Lower leg skin (tissue), 4 donors: ENCODE measurements around the gene COA8. TPM values are rescaled to one million over a fixed set of nuclear protein-coding genes. Genes with fewer than 3 reads are reported as not detected.
A peak's percentile ranks its signal among the peaks of the same experiment; 100 is the strongest.

Experiments
- DNase-seq, 2 donors: peaks; one replicate each; pipeline ENCODE4 v3.0.0-alpha.2; 2019; ENCODE audit warnings: low spot score in 2 of 2
- H3K4me3 ChIP-seq: fragments of 200-600 bp; sonication (generic); 2 replicates; pipeline ENCODE4 v1.5.1; 2017; ENCODE audit warnings: mild to moderate bottlenecking, low read depth; ENCODE audit not compliant: poor library complexity, severe bottlenecking
- CTCF ChIP-seq, 3 donors: fragments of 450-650 bp; IDR thresholded peaks; one replicate each; pipeline ENCODE4 v1.5.1; 2016; ENCODE audit warnings: antibody characterized with exemption in 3 of 3, mild to moderate bottlenecking in 3 of 3, moderate library complexity in 2 of 3
- POLR2A ChIP-seq, 2 donors: fragments of 450-650 bp; IDR thresholded peaks; one replicate each; pipeline ENCODE4 v1.6.1; 2016 to 2017; ENCODE audit warnings: antibody characterized with exemption in 2 of 2, mild to moderate bottlenecking in 1 of 2, moderate library complexity in 1 of 2
- WGBS, 2 donors: methylation state at CpG; one replicate each; pipeline ENCODE4 v1.1.5; 2018; 5-methylcytosine and 5-hydroxymethylcytosine counted together
- intact Hi-C: fragments of 100-400 bp; cut with DNase I; formaldehyde crosslinking; loops from one replicate; pipeline ENCODE4 v1.15.0; 2023; ENCODE audit warnings: low total_unique reads
- total RNA-seq, 4 donors: library from RNA; depleted of rRNA; stranded (reverse); fragments of >200 nt; gene quantifications; one replicate each; pipeline ENCODE4 v1.1.0, GENCODE V29; 2016

Gene COA8
- total RNA-seq, 4 donors from 2014 or later: 21.0 to 32.9 (median 30.0) TPM

GRCh38 chr14:103593577-103593976, 30.8 kb downstream of the COA8 start:
- WGBS, 2 donors: 74 to 81% methylated on average over 6 of the region's 6 CpGs

GRCh38 chr14:103594265-103594664, 31.5 kb downstream of the COA8 start:
- no peak overlapping the region for H3K4me3 ChIP-seq
- no peak for TF ChIP-seq CTCF (IDR thresholded peaks at IDR 0.05)
- TF ChIP-seq POLR2A (IDR thresholded peaks at IDR 0.05): no peak
- no peak for DNase-seq
- intact Hi-C loops: no loop called here
- WGBS, 2 donors: 32 to 53% methylated on average over 10 to 11 of the region's 11 CpGs

More at GRCh38 chr14:103593577-103593976, 30.8 kb downstream of the COA8 start:
- no peak overlapping the region for H3K4me3 ChIP-seq
- TF ChIP-seq CTCF (IDR thresholded peaks at IDR 0.05): no peak
- TF ChIP-seq POLR2A (IDR thresholded peaks at IDR 0.05): no peak
- intact Hi-C loops: no loop called here
- no peak for DNase-seq

- H3K4me3 ChIP-seq: no peak overlapping the region
- DNase-seq: peak in 1 of 2 donors; percentile 34
- 67 to 78% methylated on average over 9 to 10 of the region's 10 CpGs for WGBS, 2 donors
- TF ChIP-seq POLR2A (IDR thresholded peaks at IDR 0.05) (no peak), CTCF (IDR thresholded peaks at IDR 0.05) (no peak)
- intact Hi-C loops: no loop called here
These were observed 35.0 kb downstream of the COA8 start for GRCh38 chr14:103597623-103598377.

- TF ChIP-seq POLR2A (IDR thresholded peaks at IDR 0.05) (no peak), CTCF (IDR thresholded peaks at IDR 0.05) (no peak)
- intact Hi-C loops: no loop called here
- H3K4me3 ChIP-seq: no peak overlapping the region
- 91 to 95% methylated on average over 5 of the region's 5 CpGs for WGBS, 2 donors
- DNase-seq: no peak
These were observed 37.7 kb downstream of the COA8 start for GRCh38 chr14:103600503-103600902.

GRCh38 chr14:103604620-103605019, 41.9 kb downstream of the COA8 start:
- intact Hi-C loops: no loop called here

More at GRCh38 chr14:103604620-103605019, 41.9 kb downstream of the COA8 start:
- 96 to 97% methylated on average over 5 of the region's 5 CpGs for WGBS, 2 donors
- DNase-seq: no peak
- no peak for TF ChIP-seq POLR2A (IDR thresholded peaks at IDR 0.05)
- no peak for TF ChIP-seq CTCF (IDR thresholded peaks at IDR 0.05)
- H3K4me3 ChIP-seq: no peak overlapping the region
